Omental fat pad (tissue), 4 donors: ENCODE results near the gene RUNX3. TPM values are rescaled to one million over a fixed set of nuclear protein-coding genes. Genes with fewer than 3 reads are reported as not detected.

Source experiments
- ATAC-seq: fragments of 150-250 bp; one replicate; pipeline ENCODE4 v1.9.1; 2016; ENCODE audit warnings: mild to moderate bottlenecking, moderate library complexity; ENCODE audit not compliant: low FRiP score
- DNase-seq: peaks from one replicate; pipeline ENCODE4 v3.0.0-alpha.2; 2019; ENCODE audit warnings: low spot score
- CTCF ChIP-seq, 3 donors: fragments of 450-650 bp; IDR thresholded peaks; one replicate each; pipeline ENCODE4 v1.5.1; 2016 to 2017; ENCODE audit warnings: antibody characterized with exemption in 3 of 3, mild to moderate bottlenecking in 3 of 3, moderate library complexity in 2 of 3
- total RNA-seq, 4 donors: library from RNA; depleted of rRNA; stranded (reverse); fragments of >200 nt; gene quantifications; one replicate each; pipeline ENCODE4 v1.1.0, GENCODE V29; 2016

Gene RUNX3
- total RNA-seq, 4 donors from 2014 or later = 1.6 to 6.7 (median 3.8) TPM

- DNase-seq (no peak), ATAC-seq (no peak)
- TF ChIP-seq CTCF (IDR thresholded peaks at IDR 0.05) = no peak
These were observed 23.9 kb downstream of the RUNX3 start for GRCh38 chr1:24905979-24906720.

- TF ChIP-seq CTCF (IDR thresholded peaks at IDR 0.05) = no peak
- DNase-seq (peak; percentile 18), ATAC-seq (no peak)
These were observed 24.6 kb downstream of the RUNX3 start for GRCh38 chr1:24905355-24905978.

GRCh38 chr1:24904731-24905354 lies 25.2 kb downstream of the RUNX3 start:
- ATAC-seq (no peak), DNase-seq (no peak)
- TF ChIP-seq CTCF (IDR thresholded peaks at IDR 0.05) = no peak

GRCh38 chr1:24903955-24904730 lies 25.9 kb downstream of the RUNX3 start:
- no peak for TF ChIP-seq CTCF (IDR thresholded peaks at IDR 0.05)
- ATAC-seq (no peak), DNase-seq (no peak)

- ATAC-seq = no peak
- DNase-seq = peak; percentile 12
- no peak for TF ChIP-seq CTCF (IDR thresholded peaks at IDR 0.05)
These were observed 26.5 kb downstream of the RUNX3 start for GRCh38 chr1:24903560-24903954.

GRCh38 chr1:24903011-24903461 lies 27.0 kb downstream of the RUNX3 start:
- DNase-seq = no peak
- TF ChIP-seq CTCF (IDR thresholded peaks at IDR 0.05) = no peak
- no peak for ATAC-seq
